HG02981 (cell line): ENCODE measurements around the gene SCAANT1.

Experiments
- ATAC-seq: cut with Tn5 transposase; IDR thresholded peaks from one replicate; pipeline ENCODE4 v1.9.1; 2021; ENCODE audit warnings: mild to moderate bottlenecking, moderate library complexity; ENCODE audit not compliant: unreplicated experiment

The SCAANT1 gene

DNA sequence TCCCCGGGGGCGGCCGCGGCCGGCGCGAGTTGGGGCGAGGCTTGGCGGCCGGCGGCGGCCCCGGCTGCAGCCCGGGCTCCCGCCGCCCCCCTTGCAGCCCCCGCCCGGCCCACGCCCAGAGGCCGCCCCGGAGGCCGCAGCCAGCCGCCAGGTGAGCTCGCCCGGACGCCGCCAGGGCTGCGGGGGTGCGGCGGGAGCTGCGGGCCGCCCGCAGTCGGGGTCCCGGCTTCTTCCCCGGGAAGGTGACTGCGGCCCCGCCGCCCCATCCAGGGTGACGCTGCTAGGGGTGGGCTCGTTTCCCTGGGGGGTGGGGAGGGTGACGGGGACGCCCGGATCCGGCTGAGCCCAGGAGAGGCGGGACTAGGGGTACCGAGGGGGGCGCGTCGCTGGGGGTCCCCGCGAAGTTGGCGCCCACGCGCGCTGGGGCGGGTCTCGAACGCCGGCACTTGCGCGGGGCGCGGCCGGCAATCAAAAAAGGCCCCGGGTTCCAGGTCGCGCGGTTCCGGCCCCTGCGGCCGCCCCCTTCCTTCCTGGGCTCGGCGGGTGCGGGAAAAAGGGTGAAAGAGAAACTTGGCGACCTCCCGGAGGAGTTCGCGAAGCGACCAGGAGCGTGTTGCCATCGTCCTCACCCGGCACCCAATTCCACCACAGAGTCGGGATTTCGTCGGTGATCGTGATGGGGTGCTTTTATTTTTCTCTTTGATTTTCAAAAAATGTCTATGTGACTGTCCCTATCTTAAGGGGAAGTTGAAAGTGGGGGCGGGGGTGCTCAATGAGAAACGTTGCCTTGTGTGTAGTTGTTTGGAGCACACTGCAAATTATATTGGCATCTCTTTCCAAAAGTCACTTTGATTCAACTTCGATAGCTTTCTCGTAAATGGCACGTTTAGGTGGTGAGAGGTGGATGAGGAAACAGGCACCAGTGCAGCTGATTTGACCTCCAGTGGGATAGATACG, 47.9 kb downstream of the SCAANT1 start:
- peak; percentile 49 for ATAC-seq

DNA sequence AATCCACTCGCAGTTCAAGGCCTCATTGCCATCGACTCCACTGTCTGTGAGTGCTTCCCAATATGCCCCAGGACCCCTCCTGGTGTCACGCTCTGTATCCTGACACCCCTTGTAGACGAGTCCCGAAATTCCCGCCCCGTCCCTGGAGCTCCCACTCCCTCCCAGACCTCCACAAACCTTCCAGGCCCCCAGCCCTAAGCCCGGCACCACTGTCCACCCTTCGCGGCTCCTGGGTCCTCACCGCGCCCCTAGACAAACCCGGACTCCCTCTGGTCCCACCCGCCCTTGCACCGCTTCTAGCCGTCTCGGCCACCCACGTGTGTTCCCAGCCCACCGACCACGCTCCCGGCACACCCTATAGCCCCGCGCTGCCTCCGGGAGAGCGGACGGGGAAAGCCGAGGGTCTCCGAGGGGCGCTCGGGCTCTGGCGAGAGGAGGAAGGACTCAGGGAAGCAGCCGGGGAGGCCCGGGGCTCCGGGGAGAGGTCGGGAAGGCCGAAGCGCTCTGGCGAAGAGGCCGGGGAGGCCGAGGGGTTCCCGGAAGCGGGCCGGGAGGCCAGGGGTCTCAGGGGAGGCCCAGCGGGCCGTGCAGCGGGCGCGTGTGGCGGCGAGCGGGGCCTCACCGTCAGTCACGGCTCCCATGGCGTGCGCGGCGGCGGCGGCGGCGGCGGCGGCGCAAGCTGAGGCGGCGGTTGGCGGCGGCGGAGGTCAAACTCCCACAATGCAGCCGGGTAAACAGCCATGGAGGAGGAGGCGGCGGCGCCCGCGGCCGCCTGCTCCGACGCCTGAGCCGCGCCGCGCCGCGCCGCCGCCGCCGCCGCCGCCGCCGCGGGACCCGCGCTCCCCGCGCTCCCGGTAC, 48.8 kb downstream of the SCAANT1 start, which contains the start of the genes ATXN7 and THOC7:
TSS of gene ATXN7 (plus strand) at position 718 of the 858 bp plus-strand sequence. CDS start 48,732 bp downstream, outside the sequence.
TSS of gene THOC7 (minus strand) at position 656 of the 858 bp plus-strand sequence. CDS start at position 641, 15 bp downstream.
- peak; percentile 69 for ATAC-seq

GRCh38 chr3:63862804-63863149, 49.4 kb downstream of the SCAANT1 start:
- ATAC-seq: no peak
